HFF-Myc (cell line): ENCODE measurements around the gene CPSF4.

Source experiments
- DNase-seq: peaks from one replicate; pipeline ENCODE4 v3.0.0-alpha.2; 2011; ENCODE audit warnings: low read depth; ENCODE audit errors: extremely low read depth
- H3K4me3 ChIP-seq: replicated peaks from 2 replicates; pipeline ENCODE4 v1.5.1; 2011; ENCODE audit warnings: low read depth, mild to moderate bottlenecking, control low read depth, low read length
- CTCF ChIP-seq: IDR thresholded peaks from 2 replicates; pipeline ENCODE4 v1.5.1; 2012; ENCODE audit warnings: mild to moderate bottlenecking, low read depth, low read length, control low read depth; ENCODE audit errors: missing control alignments

The CPSF4 gene

GRCh38 chr7:99419323-99420021 lies 19.3 kb upstream of the CPSF4 start:
- no peak for DNase-seq
- TF ChIP-seq CTCF: no peak
- no peak overlapping the region for H3K4me3 ChIP-seq

GRCh38 chr7:99420213-99420612 lies 18.5 kb upstream of the CPSF4 start:
- no peak overlapping the region for H3K4me3 ChIP-seq
- DNase-seq: no peak
- no peak for TF ChIP-seq CTCF

GRCh38 chr7:99420986-99421385 lies 17.8 kb upstream of the CPSF4 start:
- DNase-seq: no peak
- TF ChIP-seq CTCF: no peak
- no peak overlapping the region for H3K4me3 ChIP-seq

GRCh38 chr7:99422186-99422585 lies 16.6 kb upstream of the CPSF4 start:
- no peak for TF ChIP-seq CTCF
- no peak for DNase-seq
- no peak overlapping the region for H3K4me3 ChIP-seq

- DNase-seq: no peak
- no peak overlapping the region for H3K4me3 ChIP-seq
- no peak for TF ChIP-seq CTCF
These were observed 16.1 kb upstream of the CPSF4 start for GRCh38 chr7:99422625-99423024.

GRCh38 chr7:99424932-99425730 lies 13.6 kb upstream of the CPSF4 start:
- H3K4me3 ChIP-seq: no peak overlapping the region
- no peak for TF ChIP-seq CTCF
- no peak for DNase-seq
